K562 (cell line): Measurements from ENCODE around the gene VPS33A. TPM values are rescaled to one million over a fixed set of nuclear protein-coding genes. Genes with fewer than 3 reads are reported as not detected.

Experiments used
- ATF3 ChIP-seq, 2 experiments: fragments of 450-650 bp in 1 of 2; sonication (generic) in 1 of 2; formaldehyde crosslinking in 1 of 2; IDR thresholded peaks in 1 of 2; conservative IDR thresholded peaks in 1 of 2; 2 replicates each; pipeline versions ENCODE4 v1.6.1 to v1.8.1; 2016 to 2023; ENCODE audit warnings: mild to moderate bottlenecking in 2 of 2, moderate library complexity in 2 of 2, inconsistent platforms in 1 of 2, missing genetic modification reagents in 1 of 2
- BHLHE40 ChIP-seq: IDR thresholded peaks from 2 replicates; pipeline ENCODE4 v1.6.1; 2011; ENCODE audit warnings: low read length, improper control_type of control experiment
- CCAR2 ChIP-seq: fragments of 200-400 bp; formaldehyde crosslinking; IDR thresholded peaks from 2 replicates; pipeline ENCODE4 v1.6.1; 2017; ENCODE audit warnings: mild to moderate bottlenecking, low read depth, low read length
- CREBBP ChIP-seq: IDR thresholded peaks from one replicate; pipeline ENCODE4 v1.6.1; 2012; ENCODE audit warnings: low read depth, mild to moderate bottlenecking, control low read depth, inconsistent platforms, low read length
- DMBX1 ChIP-seq: fragments of 250-450 bp; sonication (Bioruptor Pico); IDR thresholded peaks from 2 replicates; pipeline ENCODE4 v1.8.0; 2022; ENCODE audit warnings: inconsistent platforms, mild to moderate bottlenecking, moderate library complexity, borderline replicate concordance
- DPF2 ChIP-seq: fragments of 450-650 bp; IDR thresholded peaks from 2 replicates; pipeline ENCODE4 v1.6.1; 2016
- E2F4 ChIP-seq: sonication (generic); formaldehyde crosslinking; IDR thresholded peaks from 2 replicates; pipeline ENCODE4 v1.8.0; 2022; ENCODE audit warnings: mild to moderate bottlenecking, low read depth, missing genetic modification reagents
- ELF1 ChIP-seq: fragments of 200-800 bp; sonication (Bioruptor generic); IDR thresholded peaks from 2 replicates; pipeline ENCODE4 v1.6.1; 2016; ENCODE audit warnings: missing genetic modification characterization, missing compliant biosample characterization
- FOXP4 ChIP-seq: sonication (generic); formaldehyde crosslinking; IDR thresholded peaks from 2 replicates; pipeline ENCODE4 v1.8.0; 2022; ENCODE audit warnings: mild to moderate bottlenecking, missing genetic modification reagents, borderline replicate concordance
- GATAD2B ChIP-seq: fragments of 450-650 bp; IDR thresholded peaks from 2 replicates; pipeline ENCODE4 v1.6.1; 2017; ENCODE audit warnings: mild to moderate bottlenecking, borderline replicate concordance
- GTF2B ChIP-seq: IDR thresholded peaks from 2 replicates; pipeline ENCODE4 v1.6.1; 2011; ENCODE audit not compliant: insufficient read length; ENCODE audit errors: extremely low read depth
- HDAC1 ChIP-seq, 2 experiments: fragments of 450-650 bp; IDR thresholded peaks; 2 replicates each; pipeline ENCODE4 v1.6.1; 2016 to 2017; ENCODE audit warnings: inconsistent platforms in 1 of 2, mild to moderate bottlenecking in 1 of 2, moderate library complexity in 1 of 2
- HDAC3 ChIP-seq: fragments of 450-650 bp; IDR thresholded peaks from 2 replicates; pipeline ENCODE4 v1.6.1; 2018; ENCODE audit warnings: borderline replicate concordance, mild to moderate bottlenecking, moderate library complexity; ENCODE audit not compliant: partially characterized antibody
- HOXB6 ChIP-seq: fragments of 250-450 bp; sonication (Bioruptor Pico); IDR thresholded peaks from 2 replicates; pipeline ENCODE4 v1.5.1; 2022; ENCODE audit warnings: mild to moderate bottlenecking, borderline replicate concordance
- ILF3 ChIP-seq: fragments of 450-650 bp; IDR thresholded peaks from 2 replicates; pipeline ENCODE4 v1.6.1; 2018; ENCODE audit warnings: antibody characterized with exemption, mild to moderate bottlenecking, moderate library complexity, borderline replicate concordance
- NKRF ChIP-seq: fragments of 450-650 bp; IDR thresholded peaks from 2 replicates; pipeline ENCODE4 v1.6.1; 2016; ENCODE audit warnings: borderline replicate concordance
- ZEB2 ChIP-seq: fragments of 450-650 bp; IDR thresholded peaks from 2 replicates; pipeline ENCODE4 v1.6.1; 2016
- ZNF140 ChIP-seq: fragments of 250-450 bp; sonication (Bioruptor Pico); IDR thresholded peaks from 2 replicates; pipeline ENCODE4 v1.8.0; 2021; ENCODE audit warnings: moderate library complexity, mild to moderate bottlenecking, inconsistent platforms
- ZNF212 ChIP-seq: fragments of 450-650 bp; formaldehyde crosslinking; IDR thresholded peaks from 2 replicates; pipeline ENCODE4 v1.4.0; 2020; ENCODE audit warnings: mild to moderate bottlenecking
- ZNF717 ChIP-seq: fragments of 250-450 bp; sonication (Bioruptor Pico); IDR thresholded peaks from 2 replicates; pipeline ENCODE4 v1.5.0; 2021
- ZNF79 ChIP-seq: fragments of 250-450 bp; sonication (Bioruptor Pico); IDR thresholded peaks from 2 replicates; pipeline ENCODE4 v1.4.0; 2020; ENCODE audit warnings: low read depth, mild to moderate bottlenecking, moderate library complexity
- polyA plus RNA-seq, 8 experiments: library from polyadenylated mRNA; depleted of rRNA in 4 of 8; stranded (reverse) in 5 of 8; unstranded in 3 of 8; fragments of >200 nt; fragmentation: Nextera tagmentation in 2 of 8; fragmentation: Illumina TruSeq in 1 of 8; extraction: Ambion mirVana in 2 of 8; extraction: Trizol in 1 of 8; gene quantifications; 2 replicates each; pipeline versions ENCODE4 v1.2.1 to v1.2.3, GENCODE V29; 2011 to 2014; ENCODE audit warnings: inconsistent platforms in 1 of 8, missing spikeins in 1 of 8
- total RNA-seq, 7 experiments: library from RNA; depleted of rRNA in 6 of 7; stranded (reverse); fragments of >200 nt in 6 of 7; fragmentation: Illumina TruSeq in 2 of 7; extraction: Trizol in 2 of 7; gene quantifications; 2 replicates each; pipeline versions ENCODE4 v1.2.1 to v1.2.3, GENCODE V29; 2011 to 2021; ENCODE audit warnings: low replicate concordance in 1 of 7

VPS33A gene
- total and polyA plus RNA-seq, 9 of the 15 experiments (the other 6 are each of a cell fraction or from before 2014, with no cell fraction given): 10.6 to 34.3 (median 25.3) TPM

- TF ChIP-seq FOXP4 (peak; percentile 86; the same call in 1 of the 2 replicates), ZNF79 (CRISPR knock-in tag) (no peak), ATF3 (IDR thresholded peaks at IDR 0.05) (no peak), ATF3 (CRISPR knock-in tag; conservative IDR thresholded peaks at IDR 0.05) (peak; percentile 75; the same call in 1 of the 2 replicates), HDAC1 (IDR thresholded peaks at IDR 0.05) (peak; percentile 15 to 97; a peak in 2 of 4 replicates), CCAR2 (no peak), ZNF212 (CRISPR knock-in tag) (no peak), ILF3 (no peak), HDAC3 (no peak), GTF2B (no peak), ZEB2 (no peak), E2F4 (CRISPR knock-in tag) (peak; percentile 64), ELF1 (tag) (peak; percentile 89), NKRF (peak; percentile 81; the same call in 1 of the 2 replicates), HOXB6 (CRISPR knock-in tag) (no peak), CREBBP (no peak), DPF2 (no peak), ZNF717 (CRISPR knock-in tag) (no peak), ZNF140 (no peak), DMBX1 (CRISPR knock-in tag) (peak; percentile 79; the same call in 1 of the 2 replicates), BHLHE40 (peak; percentile 84), GATAD2B (no peak)
These were observed 39.7 kb downstream of the VPS33A start (continued) for GRCh38 chr12:122226366-122227125.
